DLD1 (cell line): ENCODE results near the gene P2RY8.
"Not testable (repeated sequence)": the region's sequence is repeated elsewhere in the genome, so short reads cannot be mapped to it uniquely, and the experiment has no call there.

ENCODE experiments used
- in situ Hi-C: cut with HindIII; loops from 2 replicates; pipeline ENCODE4 v1.10.0; 2017; ENCODE audit warnings: low sequenced_read_pairs

Gene P2RY8

GRCh38 chrX:1466232-1466661, 70.7 kb downstream of the P2RY8 start:
- in situ Hi-C loops, result no loop called here

DNA sequence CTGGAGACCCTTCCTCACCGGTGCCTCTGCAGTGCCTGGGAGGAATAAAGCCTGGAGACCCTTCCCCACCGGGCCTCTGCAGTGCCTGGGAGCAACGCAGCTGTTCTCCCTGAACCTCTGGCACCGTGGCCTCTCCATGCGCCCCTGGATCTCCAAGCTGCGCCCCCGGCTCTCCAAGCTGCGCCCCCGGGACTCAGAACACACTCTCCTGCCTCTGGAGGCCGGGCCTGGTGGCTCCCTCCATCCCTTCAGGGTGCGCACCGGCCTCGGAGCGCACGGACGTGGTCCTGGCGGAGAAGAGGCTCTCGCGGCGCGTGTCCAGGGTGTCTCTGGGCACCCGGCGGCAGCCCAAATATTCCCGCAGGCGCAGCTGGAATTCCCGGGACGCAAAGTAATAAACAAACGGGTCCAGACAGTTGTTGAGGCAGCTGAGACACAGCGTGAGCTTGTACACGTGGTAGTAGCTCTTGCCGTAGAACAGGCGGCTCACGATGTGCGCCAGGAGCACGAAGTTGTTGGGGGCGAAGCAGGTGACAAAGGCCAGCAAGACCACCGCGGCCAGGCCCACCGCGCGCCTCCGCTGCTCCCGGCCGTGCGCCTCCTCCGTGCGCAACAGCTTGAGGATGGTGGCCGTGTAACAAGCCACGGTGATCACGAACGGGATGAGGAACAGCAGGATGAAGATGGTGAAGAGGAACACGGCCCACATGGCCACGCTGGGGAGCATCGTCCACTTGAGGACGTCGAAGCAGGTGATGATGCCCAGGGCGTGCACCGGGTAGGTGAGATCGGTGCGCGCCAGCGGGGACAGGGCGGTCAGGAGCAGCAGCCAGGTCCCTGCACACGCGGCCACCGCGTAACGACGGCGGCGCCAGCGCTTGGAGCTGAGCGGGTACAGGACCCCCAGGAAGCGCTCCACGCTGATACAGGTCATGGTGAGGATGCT, 71.4 kb downstream of the P2RY8 start:
- in situ Hi-C loops, result no loop called here

DNA sequence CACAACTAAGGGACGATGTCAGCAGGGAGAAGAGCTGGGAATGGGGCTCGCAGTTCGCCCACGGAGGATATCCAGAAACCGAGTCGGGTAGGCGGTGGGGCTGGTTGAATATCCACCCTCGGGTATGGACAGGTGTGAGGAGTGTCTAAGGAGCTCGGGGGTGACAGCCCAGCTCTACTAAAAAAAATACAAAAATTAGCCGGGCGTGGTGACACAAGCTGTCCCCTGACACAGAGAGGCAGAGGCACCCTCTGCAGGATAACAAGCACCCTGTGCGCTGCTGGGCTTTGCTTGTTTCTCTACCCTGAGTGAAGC, 72.1 kb downstream of the P2RY8 start:
- in situ Hi-C loops, result no loop called here

- in situ Hi-C loops, result no loop called here
These were observed 72.7 kb downstream of the P2RY8 start for GRCh38 chrX:1464041-1464970.

DNA sequence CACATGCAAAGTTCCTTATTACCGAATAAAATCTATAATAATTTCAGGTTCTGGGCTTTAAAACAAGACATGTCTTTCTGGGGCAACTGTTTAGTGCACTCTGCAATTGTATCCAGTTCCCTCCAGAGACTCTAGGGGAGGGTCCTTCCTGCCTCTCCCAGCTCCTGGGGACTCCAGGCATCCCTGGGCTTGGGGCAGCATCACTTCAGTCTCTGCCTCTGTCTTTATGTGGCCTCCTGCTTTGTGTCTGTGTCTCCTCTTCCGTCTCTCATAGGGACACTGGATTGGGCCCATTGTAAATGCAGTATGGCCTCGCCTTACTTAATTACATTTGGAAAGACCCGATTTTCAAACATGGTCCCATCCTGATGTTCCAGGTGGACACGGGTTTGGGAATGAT, 73.4 kb downstream of the P2RY8 start:
- in situ Hi-C loops, result no loop called here

DNA sequence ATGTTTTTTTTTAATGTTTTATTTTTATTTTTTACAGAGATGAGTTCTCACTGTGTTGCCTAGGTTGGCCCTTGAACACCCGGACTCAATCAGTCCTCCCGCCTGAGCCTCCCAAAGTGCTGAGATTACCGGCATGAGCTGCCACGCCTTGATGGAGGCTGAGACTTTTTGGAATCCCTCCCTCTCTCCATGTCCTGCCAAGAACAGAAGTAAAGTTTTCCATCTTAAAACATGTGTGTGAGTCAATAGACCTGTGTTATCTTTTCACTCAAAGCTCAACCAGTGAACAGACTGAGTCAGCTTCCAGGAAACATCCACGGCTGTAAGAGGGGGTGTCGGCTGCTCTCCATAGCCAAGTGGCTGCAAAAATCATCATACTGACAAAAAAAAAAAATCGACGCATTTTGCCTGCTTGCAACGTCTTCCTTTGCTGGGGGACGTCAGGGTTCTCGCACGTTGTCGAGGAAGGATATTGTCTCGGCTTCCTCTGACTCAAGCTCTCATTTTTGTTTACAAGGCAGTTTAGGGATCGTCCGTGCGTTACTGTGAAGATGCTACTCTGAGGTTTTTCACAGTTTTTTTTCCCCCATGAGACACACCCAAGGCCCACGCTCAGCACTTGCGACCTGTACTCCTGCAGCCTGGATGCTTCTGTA, 74.3 kb downstream of the P2RY8 start:
- in situ Hi-C loops, result no loop called here

DNA sequence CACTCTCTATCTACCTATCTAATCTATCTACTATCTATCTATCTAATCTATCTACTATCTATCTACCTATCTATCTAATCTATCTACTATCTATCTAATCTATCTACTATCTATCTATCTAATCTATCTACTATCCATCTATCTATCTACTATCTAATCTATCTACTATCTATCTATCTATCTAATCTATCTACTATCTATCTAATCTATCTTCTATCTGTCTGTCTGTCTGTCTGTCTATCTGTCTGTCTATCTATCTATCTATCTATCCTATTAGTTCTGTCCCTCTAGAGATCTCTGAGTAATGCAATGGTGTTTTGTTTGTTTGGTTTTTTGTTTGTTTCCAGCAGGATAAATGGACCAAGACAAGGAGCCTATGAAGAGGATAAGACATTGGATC, 74.9 kb downstream of the P2RY8 start:
- in situ Hi-C loops, result no loop called here

DNA sequence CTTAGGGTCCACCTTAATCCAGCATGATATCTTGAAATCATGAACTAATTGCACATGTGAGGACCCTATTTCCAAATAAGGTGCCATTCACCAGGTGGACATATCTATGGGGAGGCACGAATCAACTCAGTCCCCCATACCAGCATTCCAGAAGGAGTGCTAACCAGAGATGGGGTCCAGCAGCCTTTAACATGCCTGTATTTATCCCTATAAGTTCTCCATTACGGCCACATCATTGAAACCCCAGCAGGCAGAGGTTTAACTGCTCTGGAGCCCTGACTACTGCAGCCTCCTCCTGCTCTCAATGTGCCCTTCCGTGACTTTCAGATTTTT, 81.1 kb downstream of the P2RY8 start:
- in situ Hi-C loops, result no loop called here

GRCh38 chrX:1453951-1454785, 82.8 kb downstream of the P2RY8 start:
- in situ Hi-C loops, result no loop called here

DNA sequence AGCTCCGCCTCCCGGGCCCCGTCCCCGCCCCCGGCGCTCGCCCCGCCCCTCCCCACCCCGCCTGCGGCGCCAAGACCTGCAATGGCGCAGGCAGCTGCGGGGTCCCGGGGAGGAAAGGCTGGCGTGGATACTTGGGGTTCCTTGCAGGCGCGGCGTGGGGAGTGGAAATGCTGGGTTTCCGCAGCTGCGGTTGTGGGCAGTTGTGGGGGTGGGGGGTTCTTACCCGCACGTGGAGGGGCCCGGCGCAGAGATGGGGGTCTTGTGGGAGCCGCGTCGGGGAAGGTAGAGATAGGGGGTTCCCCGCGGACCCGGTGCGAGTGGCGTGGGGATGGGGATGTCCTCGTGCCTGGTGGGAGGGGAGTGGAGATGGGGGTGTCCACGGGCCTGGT, 83.6 kb downstream of the P2RY8 start:
- in situ Hi-C loops, result no loop called here

GRCh38 chrX:1452516-1453394, 84.2 kb downstream of the P2RY8 start, which contains the start of gene ASMTL:
TSS of gene ASMTL (minus strand) at chrX:1452909. CDS start at chrX:1452840, 69 bp downstream.
- in situ Hi-C loops, result no loop called here

- in situ Hi-C loops, result no loop called here
These were observed 85.1 kb downstream of the P2RY8 start for GRCh38 chrX:1451661-1452515.

GRCh38 chrX:1451251-1451660, 85.7 kb downstream of the P2RY8 start:
- in situ Hi-C loops, result no loop called here

GRCh38 chrX:1450361-1451161, 86.4 kb downstream of the P2RY8 start:
- in situ Hi-C loops, result no loop called here

GRCh38 chrX:1449823-1450149, 87.2 kb downstream of the P2RY8 start:
- in situ Hi-C loops, result no loop called here

GRCh38 chrX:1449036-1449822, 87.8 kb downstream of the P2RY8 start:
- in situ Hi-C loops, result no loop called here

GRCh38 chrX:1448573-1449001, 88.4 kb downstream of the P2RY8 start:
- in situ Hi-C loops, result not testable (repeated sequence)
